Omental fat pad (tissue), 4 donors: ENCODE data around the gene SYPL2. TPM values are rescaled to one million over a fixed set of nuclear protein-coding genes. Genes with fewer than 3 reads are reported as not detected.

Source experiments
- ATAC-seq: fragments of 150-250 bp; one replicate; pipeline ENCODE4 v1.9.1; 2016; ENCODE audit warnings: mild to moderate bottlenecking, moderate library complexity; ENCODE audit not compliant: low FRiP score
- DNase-seq: peaks from one replicate; pipeline ENCODE4 v3.0.0-alpha.2; 2019; ENCODE audit warnings: low spot score
- CTCF ChIP-seq, 3 donors: fragments of 450-650 bp; IDR thresholded peaks; one replicate each; pipeline ENCODE4 v1.5.1; 2016 to 2017; ENCODE audit warnings: antibody characterized with exemption in 3 of 3, mild to moderate bottlenecking in 3 of 3, moderate library complexity in 2 of 3
- total RNA-seq, 4 donors: library from RNA; depleted of rRNA; stranded (reverse); fragments of >200 nt; gene quantifications; one replicate each; pipeline ENCODE4 v1.1.0, GENCODE V29; 2016

Gene SYPL2
- total RNA-seq, 4 donors from 2014 or later = 1.7 to 3.7 (median 2.2) TPM

- TF ChIP-seq CTCF (IDR thresholded peaks at IDR 0.05) = no peak
- ATAC-seq = no peak
- no peak for DNase-seq
Observed at GRCh38 chr1:109501644-109502363, 35.5 kb downstream of the SYPL2 start.

- TF ChIP-seq CTCF (IDR thresholded peaks at IDR 0.05) = no peak
- DNase-seq (no peak), ATAC-seq (no peak)
Observed at GRCh38 chr1:109502364-109502851, 36.1 kb downstream of the SYPL2 start.

GRCh38 chr1:109503935-109504334, 37.6 kb downstream of the SYPL2 start:
- DNase-seq (no peak), ATAC-seq (no peak)
- TF ChIP-seq CTCF (IDR thresholded peaks at IDR 0.05) = no peak

- DNase-seq (no peak), ATAC-seq (no peak)
- TF ChIP-seq CTCF (IDR thresholded peaks at IDR 0.05) = no peak
Observed at GRCh38 chr1:109504974-109505373, 38.6 kb downstream of the SYPL2 start.

GRCh38 chr1:109508001-109508872, 41.9 kb downstream of the SYPL2 start:
- TF ChIP-seq CTCF (IDR thresholded peaks at IDR 0.05) = no peak
- DNase-seq (no peak), ATAC-seq (no peak)

- ATAC-seq = no peak
- no peak for TF ChIP-seq CTCF (IDR thresholded peaks at IDR 0.05)
- DNase-seq = no peak
Observed at GRCh38 chr1:109508873-109509175, 42.5 kb downstream of the SYPL2 start.
